HCEC 1CT (cell line): ENCODE measurements around the gene ARHGAP26.

Source experiments
- DNase-seq: peaks from one replicate; pipeline ENCODE4 v3.0.0-alpha.2; 2017

The ARHGAP26 gene

DNA sequence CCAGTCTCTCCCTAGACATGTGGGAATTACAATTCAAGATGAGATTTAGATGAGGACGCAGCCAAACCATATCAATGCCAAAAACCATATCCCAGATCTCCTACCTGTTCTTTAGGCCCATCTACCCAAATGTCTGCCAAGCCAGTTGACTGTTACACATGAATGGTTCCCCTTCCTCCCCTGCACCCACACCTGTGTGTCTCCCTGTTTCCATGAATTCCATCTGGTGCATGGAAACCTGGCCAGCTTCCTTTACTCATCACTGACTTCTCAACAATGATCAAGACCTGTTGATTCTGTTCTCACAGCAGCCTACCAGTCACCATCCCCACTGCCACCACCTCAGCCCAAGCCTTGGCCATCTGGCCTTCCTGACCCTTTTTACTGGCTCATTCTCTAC, 410.6 kb downstream of the ARHGAP26 start:
- DNase-seq: no peak

DNA sequence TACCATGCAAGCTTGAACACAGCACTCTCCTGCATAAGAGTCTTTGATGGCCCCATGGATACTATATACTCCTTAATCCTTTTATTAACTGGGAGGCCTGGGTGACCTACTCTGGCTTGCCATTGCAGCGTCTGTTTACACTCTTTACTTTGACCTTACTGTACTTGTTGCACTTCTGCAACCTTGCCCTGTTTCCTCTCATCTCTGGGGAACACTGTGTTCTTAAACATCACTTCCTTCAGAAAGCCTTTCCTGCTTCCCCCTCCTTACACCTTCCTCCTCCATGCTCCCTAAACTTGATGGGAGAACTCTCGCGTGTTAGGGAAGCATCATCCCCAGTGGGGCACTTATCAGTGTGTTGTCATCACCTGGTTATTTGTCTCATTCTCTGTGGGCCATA, 411.0 kb downstream of the ARHGAP26 start:
- DNase-seq: no peak

DNA sequence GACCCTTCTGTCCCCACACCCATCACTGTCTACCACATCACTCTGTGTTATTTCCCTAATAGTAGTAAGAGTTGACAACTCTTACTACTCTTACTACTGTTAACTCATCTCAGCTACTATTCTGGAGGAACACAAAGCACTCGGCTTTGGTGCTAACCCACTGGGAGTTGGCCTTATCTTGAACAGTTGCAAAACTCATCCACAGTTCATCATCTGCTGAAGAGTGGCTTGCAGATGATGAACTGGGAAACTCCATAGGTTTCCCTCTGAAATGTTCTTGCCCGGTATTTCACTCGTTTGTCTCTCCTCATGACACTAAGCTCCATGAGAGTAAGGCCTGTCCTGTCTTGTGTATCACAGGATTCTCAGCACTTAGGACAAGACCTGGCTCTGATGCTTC, 411.9 kb downstream of the ARHGAP26 start:
- DNase-seq: no peak

DNA sequence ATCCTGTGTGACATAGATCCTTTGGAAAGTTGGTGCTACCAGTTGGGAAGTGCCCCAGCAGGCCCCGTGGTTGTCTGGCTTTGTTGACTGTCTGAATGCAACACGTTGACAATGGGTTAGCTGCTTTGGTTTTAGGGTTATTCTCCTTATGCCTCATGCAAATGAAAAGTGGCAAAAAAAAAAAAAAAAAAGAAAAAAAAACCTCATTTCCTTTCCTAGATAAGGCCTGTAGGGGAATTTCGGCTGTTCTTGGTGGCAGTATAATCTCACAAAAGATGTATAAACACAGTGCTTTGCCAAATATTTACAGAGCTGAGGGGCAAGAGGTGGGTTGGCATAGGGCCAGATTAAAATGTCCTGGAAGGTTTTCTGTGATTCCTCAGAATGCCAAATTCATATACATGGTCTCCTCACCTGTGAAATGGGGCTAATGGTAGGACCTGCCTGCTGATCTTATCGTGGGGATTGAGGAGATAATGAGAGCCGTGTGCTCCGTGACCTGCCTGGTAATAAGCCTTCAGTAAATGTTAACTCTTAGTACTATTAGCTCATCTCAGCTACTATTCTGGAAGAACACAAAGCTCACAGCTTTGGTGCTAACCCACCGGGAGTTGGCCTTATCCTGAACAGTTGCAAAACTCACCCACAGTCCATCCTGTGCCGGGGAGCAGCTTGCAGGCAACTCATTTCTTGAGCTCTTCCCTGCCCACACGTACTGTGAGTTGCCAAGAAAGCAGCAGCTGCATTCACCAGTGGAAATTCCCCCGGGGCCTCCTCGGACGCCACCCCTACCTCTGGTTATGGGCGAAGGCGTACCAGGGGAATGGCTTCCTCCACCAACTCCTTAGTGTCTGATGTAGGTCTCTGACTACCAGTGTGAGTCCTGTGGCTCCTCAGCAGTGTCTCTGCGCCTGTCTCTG, 413.0 kb downstream of the ARHGAP26 start:
- DNase-seq: no peak

DNA sequence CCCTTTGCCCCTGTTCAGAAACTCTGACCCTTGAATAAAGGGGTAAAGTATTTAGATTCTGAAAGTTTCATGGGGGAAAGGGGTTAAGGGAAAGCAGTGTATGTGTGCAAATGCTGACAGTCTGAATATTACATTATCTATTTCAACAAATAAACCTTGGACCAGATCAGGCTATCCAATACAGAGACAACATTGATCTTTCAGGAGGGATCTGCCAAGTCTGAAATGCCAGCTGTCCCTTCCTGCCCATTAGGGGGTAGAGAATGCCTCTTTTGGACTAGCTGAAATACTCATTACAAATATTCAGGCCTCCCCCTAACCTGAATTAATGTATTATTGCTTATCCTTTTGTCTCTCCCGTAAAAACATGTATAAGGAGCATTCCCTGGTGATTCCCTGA, 413.8 kb downstream of the ARHGAP26 start:
- no peak for DNase-seq

DNA sequence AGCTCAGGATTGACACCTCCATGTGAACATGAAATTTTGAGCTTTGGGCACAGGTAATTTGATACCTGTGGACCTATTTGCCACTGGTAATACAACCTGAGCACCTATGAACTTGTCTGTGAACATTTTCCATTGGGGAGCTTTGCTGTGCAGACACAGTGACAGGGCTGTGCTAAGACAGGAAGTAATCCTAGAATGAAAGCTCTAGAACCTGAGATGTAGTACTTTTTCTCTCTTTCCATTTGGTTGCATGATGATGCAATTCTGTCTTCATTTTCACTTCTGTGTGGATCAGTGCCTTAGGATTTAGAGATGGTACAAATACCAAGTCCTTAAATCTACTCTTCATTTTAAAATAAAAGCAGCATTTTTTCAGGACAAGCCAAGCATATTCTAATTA, 416.4 kb downstream of the ARHGAP26 start:
- no peak for DNase-seq

DNA sequence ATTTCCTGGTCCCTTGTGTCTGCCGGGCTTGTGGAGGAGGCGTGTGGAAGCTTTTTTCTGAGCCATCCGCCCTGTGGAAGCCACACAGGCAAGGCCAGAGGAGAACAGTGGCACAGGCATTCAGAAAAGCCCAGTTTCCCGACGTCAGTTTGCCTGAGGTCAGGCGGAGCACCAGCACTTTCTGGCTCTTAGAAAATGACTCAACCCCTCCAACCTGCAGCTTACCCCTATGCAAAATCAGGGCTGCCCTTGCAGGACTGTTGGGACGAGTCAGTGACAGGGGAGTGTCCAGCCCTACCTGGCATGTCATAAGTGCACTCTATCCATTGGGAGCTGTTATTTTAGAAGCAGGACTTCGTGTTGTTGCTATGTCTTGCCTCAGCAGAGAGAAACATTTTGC, 417.3 kb downstream of the ARHGAP26 start:
- no peak for DNase-seq

DNA sequence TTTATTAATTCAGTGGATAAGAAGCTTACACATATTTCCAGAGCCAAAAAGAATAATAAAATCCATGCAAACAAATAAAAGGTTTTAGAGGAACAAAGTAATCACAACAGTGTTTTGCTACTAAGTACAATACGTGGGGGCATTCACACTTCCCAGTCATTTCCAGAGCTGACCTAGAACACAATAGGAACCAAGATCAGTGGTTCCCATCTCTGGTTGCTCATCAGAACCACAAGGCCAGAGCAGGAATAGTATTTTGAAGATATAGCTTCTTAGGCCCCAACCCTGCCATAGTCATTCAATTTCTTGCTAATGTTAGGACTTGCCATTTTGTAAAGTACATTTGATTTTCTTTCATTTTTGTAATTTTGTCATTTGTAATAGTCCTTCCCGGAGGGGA, 417.9 kb downstream of the ARHGAP26 start:
- DNase-seq: no peak

DNA sequence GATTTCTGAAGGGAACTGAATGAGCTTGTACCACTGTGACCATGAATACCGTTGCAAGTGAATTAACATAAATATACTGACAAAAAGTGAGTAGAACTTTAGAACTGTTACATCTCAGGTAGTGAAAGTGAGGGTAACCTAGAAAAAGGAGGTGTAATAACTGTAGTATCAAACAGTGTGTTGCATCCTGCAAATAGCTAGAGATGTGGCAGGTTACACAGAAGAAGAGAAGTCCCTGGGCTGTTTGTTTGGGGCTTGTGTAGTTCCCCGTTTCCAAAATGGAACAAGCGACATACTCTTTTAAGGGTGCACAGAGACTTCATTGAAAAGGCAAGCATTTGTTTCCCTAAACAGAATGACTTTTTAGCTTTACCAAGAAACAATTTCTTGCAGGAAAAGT, 418.5 kb downstream of the ARHGAP26 start:
- DNase-seq: no peak

DNA sequence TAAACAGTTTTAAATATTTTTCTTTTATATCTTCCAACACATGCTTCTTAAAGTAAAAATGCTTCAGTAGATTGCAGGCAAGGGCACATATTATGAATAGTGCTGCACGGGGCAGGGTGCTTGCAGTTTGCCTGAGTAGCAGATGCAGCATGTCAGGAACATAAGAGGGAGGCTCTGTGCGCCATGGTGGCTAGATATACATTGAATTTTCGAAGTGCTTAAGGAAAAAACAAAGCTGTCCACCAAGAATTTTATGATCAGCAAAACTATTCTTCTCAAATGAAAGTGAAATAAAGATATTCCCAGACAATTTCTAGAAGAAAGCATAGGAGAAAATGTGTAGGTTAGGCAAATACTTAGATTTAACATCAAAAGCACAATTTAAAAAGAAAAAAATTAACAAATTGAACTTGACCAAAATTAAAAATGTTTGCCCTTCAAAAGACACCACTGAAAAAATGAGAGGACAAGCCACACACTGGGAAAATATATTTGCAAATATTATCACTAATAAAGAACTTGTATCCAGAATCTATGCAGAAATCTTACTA, 420.2 kb downstream of the ARHGAP26 start:
- no peak for DNase-seq

DNA sequence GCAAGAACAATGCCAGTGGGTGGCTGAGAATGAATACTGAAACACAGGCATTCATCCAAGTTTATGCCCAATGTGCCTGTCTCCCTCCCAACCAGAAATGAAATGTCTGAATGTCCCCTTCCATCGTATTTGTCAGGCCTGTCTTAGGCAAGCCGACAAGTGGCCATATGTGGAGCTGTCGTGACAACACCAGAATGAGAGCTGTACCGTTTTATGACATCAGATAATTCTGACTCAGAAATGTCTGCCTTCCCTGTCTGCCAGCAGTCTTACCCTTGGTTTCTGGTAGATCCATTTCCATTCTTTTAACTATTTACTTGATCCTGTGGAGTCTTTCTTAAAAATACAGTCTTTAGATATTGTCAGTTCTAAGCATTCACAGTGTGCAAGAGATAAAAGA, 421.5 kb downstream of the ARHGAP26 start:
- no peak for DNase-seq

DNA sequence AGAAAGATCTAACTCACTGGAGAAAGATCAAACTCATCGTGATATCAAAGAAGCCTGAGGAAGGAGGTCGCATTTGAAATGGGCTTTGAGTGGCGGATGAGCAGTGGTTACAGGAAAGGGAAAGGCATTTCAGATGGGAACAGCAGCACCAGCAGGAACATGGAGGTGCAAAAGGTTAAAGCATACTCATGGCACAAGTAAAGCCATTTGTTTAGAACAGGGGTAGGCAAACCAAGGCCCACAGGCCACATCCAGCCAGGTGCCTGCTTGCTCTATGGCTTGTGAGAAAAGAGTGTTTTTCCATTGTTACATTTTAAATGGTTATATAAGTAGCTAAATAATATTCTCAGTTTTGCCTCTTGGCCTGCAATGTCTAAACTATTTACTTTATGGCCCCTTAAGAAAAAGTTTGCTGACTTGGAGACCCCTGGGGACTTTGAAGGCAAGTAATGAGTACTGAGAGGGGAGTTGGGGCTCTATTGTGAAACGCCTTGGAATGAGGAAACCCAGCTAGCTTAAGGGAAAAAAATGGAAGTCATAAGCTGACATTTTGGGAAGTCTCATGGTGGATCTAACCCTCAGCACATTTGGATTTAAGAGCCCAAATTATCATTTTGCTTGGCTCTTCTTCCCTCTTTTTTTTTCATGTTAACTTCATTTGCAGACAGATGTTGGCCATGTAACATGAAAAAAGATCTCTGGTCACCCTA, 422.2 kb downstream of the ARHGAP26 start:
- no peak for DNase-seq

DNA sequence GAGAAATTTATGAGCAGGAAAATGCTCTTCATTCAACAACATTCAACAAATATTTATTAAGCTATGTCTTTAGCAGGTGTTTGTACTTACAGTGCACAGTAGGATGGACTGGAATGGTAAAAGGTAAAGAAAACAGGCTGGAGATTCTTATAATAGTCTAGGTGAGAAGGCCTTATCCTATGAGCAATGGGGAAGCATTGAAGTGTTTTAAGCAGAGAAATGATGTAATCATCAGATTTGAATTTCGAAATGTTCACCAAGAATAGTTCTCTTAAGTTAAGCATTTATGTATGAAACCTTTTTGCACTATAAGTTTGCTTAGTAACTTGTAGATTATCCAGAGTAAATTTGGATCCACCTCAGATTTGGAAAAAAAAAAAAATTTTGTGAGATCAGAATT, 424.0 kb downstream of the ARHGAP26 start:
- DNase-seq: no peak

DNA sequence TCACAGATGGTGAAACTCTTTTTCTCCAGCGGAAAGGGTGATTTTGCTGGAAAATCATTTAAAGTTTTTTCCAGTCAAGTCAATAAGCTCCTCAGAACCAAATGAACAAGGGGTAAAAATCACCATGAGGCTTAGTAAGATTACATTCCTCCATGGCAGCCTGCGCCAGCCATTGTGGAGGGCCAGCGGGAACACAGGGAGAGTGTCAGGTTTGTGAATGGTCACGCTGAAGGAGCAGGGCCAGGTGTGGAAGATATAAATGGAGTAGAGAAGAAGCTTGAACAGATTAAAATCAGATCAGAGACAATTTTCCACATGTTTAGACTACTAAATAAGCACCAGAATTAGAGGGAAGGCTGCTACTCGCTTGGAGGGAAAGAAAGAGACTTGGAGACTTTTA, 424.5 kb downstream of the ARHGAP26 start:
- DNase-seq: no peak

DNA sequence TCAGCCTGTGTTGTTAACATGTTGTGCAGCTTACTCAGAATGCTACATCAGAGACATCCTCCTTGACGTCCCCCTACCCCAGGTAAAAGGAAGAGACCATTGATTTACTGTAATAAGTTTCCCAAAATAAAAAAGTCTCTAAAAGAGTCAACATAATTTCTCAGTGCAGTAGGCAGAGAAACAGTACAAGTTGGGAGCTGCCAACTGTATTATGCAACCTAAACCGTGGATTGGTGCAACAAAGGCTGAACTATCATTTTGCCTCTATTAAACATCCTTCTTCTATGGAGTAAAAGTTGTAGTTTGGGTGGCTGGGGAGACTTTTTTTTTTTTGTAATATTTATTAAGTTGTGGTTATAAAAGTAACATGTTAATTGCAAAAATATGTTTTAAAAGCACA, 425.3 kb downstream of the ARHGAP26 start:
- DNase-seq: no peak

DNA sequence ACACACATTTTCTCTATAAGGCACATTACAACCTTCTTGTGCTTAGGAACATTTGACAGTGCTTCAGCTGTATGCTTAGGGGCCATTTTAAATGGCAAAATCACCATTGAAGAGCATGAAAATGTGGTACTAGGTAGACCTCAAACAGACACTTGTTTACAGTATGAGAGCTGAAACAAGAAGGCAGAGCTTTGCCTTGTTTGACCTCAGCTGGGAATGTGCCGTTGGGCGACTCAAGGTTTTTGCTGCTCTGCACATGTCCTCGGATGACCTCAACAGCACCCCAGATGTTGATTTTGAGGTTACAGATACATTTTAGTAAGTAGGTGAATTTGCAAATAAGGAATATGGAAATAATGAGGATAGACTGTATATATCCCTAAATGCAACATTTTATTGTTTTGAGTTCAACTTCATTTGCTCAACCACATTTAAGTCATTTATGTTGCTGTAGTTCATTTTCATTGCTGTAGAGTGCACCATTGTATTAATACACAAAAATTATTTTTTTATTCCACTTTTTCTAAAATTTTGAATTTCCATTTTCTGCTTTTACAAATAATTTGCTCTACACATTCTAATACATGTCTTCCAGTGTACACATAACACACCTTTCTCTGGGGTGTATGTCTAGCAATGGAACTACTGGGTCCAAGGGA, 426.6 kb downstream of the ARHGAP26 start:
- DNase-seq: no peak

DNA sequence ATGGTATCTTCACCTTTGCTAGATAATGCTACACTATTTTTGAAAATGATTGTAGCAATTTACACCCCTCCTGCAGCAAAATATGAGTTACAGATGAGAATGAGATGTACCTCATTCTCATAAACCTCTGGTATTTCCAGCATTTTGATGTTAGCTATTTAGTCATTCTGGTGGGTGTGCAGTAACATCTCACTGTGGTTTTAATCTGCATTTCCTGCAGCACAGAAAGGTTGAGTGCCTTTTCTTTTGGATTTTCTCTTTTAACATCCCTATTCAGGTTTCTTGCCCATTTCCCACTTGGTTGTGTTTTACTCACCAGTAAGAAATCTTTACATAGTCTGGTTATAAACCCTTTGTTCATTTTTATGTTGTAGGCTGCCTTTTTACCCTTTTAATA, 427.1 kb downstream of the ARHGAP26 start:
- peak; percentile 22 for DNase-seq

DNA sequence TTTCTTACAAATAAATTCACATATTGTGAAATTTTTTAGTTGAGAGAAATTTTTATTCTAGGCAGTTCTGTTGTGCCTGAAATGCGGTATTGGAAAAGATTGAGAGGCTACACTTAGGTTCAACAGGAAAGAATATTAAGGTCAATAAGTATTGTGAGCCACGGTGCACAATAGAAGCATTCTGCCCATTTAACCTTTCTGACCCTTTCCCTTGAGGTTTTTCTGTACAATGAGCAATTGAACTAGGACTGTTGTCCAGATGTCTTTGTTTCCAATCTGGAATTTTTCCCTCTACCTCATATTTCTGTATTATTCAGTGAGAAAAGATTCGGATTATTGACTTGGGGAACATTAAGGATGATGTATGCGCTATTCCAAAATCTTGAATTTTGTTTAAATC, 428.2 kb downstream of the ARHGAP26 start:
- DNase-seq: peak; percentile 53

DNA sequence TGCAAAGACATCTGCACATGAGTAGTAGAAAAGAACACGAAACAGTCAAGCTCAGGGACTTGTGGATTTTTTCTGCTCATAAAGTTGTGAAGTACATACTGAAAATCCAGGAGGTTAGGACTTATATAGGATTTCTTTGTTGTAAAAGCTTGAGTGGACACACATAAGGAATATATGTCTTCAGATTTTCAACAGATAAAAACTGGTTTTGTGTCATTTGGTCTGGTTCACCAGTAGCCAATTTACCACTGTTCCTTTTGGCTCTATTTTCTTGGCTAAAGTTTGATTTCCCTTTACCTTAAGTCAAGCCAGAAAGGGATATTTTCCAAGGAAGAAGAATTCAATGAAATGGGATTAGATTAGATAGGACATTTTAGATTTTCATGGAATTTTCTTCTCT, 429.0 kb downstream of the ARHGAP26 start:
- no peak for DNase-seq

DNA sequence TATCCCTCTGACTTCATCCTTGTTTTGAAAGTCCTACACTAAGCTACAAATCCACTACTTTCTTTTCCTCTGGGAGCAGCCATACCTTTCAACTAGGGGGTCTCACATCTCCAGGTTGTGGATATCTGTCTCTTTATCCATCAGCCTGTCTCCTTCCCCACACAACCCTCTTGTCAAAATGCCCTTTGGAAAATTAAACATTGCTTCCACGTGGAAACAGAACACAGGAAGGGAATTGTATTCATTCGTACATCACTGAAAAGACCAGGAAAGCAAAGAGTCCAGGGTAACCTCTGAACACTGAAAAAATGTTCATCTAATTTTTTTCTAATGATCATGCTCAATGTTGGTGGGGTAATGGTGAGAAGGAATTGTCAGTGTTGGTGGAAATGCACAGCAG, 429.7 kb downstream of the ARHGAP26 start:
- DNase-seq: no peak

DNA sequence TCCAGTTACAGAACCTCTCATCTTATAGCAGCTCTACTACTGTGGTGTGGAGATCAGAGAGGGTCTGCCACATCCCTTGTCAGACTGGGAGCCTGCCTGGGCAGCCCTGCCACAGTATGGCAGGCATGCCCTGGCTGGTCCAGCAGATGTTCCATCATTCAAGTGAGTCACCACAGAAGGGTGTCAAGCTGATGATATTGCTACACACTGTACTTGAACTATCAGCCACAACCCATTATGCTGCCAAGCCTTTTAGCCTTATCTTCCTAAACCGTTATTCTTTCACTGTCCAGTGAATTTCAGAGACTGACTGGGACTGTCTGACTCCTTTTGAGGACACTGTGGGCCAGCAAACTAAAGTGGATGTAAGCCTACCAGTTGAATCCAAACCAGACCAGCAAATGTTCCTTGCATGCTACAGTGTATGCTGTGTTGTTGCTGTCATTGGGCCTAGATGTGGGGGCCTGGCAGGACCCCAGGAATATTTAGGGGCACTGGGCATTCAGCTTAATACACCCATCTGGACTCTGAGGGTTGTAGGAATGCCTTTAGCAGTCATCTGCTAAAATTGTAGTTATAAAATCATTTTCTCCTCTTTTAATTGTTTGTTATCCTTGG, 430.7 kb downstream of the ARHGAP26 start:
- peak; percentile 78 for DNase-seq

DNA sequence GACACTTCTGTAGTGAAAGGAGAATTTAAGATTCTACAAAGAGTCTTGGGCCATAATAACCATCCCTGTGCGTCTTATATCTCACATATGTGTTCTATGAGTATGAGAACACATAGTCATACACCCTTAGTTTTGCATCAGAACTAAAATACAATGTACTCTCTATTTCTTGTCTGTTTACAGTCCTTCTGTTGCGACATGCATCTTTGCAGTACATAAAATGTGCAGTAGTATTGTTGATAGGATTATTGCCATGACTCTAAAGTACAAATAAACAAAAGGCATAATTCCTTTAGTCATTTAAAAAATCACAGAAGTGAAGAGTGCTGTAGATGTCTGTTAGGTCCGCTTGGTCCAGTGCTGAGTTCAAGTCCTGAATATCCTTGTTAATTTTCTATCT, 431.4 kb downstream of the ARHGAP26 start:
- DNase-seq: peak; percentile 56
